GM12873 (cell line): Measurements from ENCODE around the gene CCDC88C.

ENCODE experiments used
- CTCF ChIP-seq: IDR thresholded peaks from 2 replicates; pipeline ENCODE4 v1.5.1; 2012; ENCODE audit warnings: low read depth, mild to moderate bottlenecking, moderate library complexity, low read length, control low read depth; ENCODE audit not compliant: insufficient read depth; ENCODE audit errors: missing control alignments

The CCDC88C gene

GRCh38 chr14:91272341-91273272 lies 145.0 kb downstream of the CCDC88C start:
- TF ChIP-seq CTCF: no peak

- TF ChIP-seq CTCF: no peak
Measured at GRCh38 chr14:91271639-91272038, 146.0 kb downstream of the CCDC88C start.

GRCh38 chr14:91270619-91271018 lies 147.0 kb downstream of the CCDC88C start:
- TF ChIP-seq CTCF: no peak

GRCh38 chr14:91270188-91270587 lies 147.4 kb downstream of the CCDC88C start:
- no peak for TF ChIP-seq CTCF

GRCh38 chr14:91269076-91269991 lies 148.3 kb downstream of the CCDC88C start:
- TF ChIP-seq CTCF: no peak

- no peak for TF ChIP-seq CTCF
Measured at GRCh38 chr14:91267965-91268437, 149.6 kb downstream of the CCDC88C start.

GRCh38 chr14:91265404-91265803 lies 152.2 kb downstream of the CCDC88C start:
- no peak for TF ChIP-seq CTCF
